ENCODE data around the gene SPG7.

SPG7 gene

DNA sequence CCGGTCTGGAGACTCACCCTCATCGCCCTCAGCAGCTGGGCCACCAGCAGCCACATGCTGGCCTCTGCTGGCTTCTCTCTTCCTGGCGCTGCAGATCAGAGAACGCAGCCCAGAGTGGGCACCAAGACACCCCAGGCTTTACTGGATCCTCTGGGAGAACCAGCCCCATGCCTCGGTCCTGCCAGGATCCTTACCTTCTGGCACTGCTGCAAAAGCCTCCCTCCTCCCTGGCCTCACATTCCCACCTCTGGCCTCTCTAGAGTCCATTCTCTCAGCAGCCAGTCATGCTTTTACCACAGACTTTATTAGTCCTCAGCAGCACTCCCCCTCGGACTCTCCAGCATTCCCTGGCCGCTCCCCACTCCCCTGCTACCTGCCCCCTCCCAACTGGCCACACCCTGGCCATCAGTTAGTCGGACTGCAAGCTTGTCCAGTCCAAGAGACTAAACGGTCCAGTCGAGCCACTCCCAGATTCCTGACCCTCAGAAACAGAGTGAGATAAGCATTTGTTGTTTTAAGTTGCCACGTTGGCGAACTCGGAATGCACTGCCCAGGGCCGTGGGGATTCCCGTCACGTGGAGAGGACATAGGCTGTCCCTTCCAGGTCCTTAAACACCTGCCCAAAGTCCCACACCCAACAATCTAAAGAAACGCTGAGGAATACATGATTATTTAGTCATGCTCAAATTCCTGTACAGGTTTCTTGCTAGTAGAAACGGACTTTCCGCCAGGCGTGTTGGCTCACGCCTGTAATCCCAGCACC is 5.9 kb upstream of the SPG7 start:
- Histone ChIP-seq H4K20me1 (ENCODE audit: insufficient read depth) (no peaks in the 10 kb centered on the region), H3K79me2 (ENCODE audit: insufficient read depth, low read depth) (no peaks in the 10 kb centered on the region), H3K9ac (no peak overlapping the region), H3K4me3 (IDR thresholded peaks at IDR 0.05; ENCODE audit: insufficient read depth, low read depth, low read length) (no peak overlapping the region), H3K4me2 (no peak overlapping the region), H3K27ac (no peak overlapping the region), H2AFZ (ENCODE audit: low read depth) (no peak overlapping the region), H3K27me3 (ENCODE audit: insufficient read depth, low read depth) (no peaks in the 10 kb centered on the region), H3K36me3 (ENCODE audit: insufficient read depth) (no peaks in the 10 kb centered on the region), H3K4me1 (ENCODE audit: low read depth, poor library complexity, severe bottlenecking) (no peaks in the 10 kb centered on the region)
- TF ChIP-seq CTCF (conservative IDR thresholded peaks at IDR 0.05; ENCODE audit: low read depth, low read length), result no peak

- H3K9ac ChIP-seq, result no peak overlapping the region
- H3K27ac ChIP-seq, result no peak overlapping the region
- H3K36me3 ChIP-seq (ENCODE audit: insufficient read depth), result no peaks in the 10 kb centered on the region
- no peak for TF ChIP-seq CTCF (conservative IDR thresholded peaks at IDR 0.05; ENCODE audit: low read depth, low read length)
- H3K79me2 ChIP-seq (ENCODE audit: insufficient read depth, low read depth), result peaks cover 7% of the 10 kb centered on the region
- no peak overlapping the region for H3K4me3 ChIP-seq (IDR thresholded peaks at IDR 0.05; ENCODE audit: insufficient read depth, low read depth, low read length)
- H3K4me2 ChIP-seq, result no peak overlapping the region
- no peaks in the 10 kb centered on the region for H3K27me3 ChIP-seq (ENCODE audit: insufficient read depth, low read depth)
- no peak overlapping the region for H2AFZ ChIP-seq (ENCODE audit: low read depth)
- H4K20me1 ChIP-seq (ENCODE audit: insufficient read depth), result no peaks in the 10 kb centered on the region
- H3K4me1 ChIP-seq (ENCODE audit: low read depth, poor library complexity, severe bottlenecking), result peaks cover 1% of the 10 kb centered on the region
These were observed 4.1 kb upstream of the SPG7 start for GRCh38 chr16:89504091-89504490.

GRCh38 chr16:89505204-89506112 is 2.7 kb upstream of the SPG7 start:
- peaks cover 21% of the 10 kb centered on the region for H3K79me2 ChIP-seq (ENCODE audit: insufficient read depth, low read depth)
- no peaks in the 10 kb centered on the region for H4K20me1 ChIP-seq (ENCODE audit: insufficient read depth)
- H3K4me1 ChIP-seq (ENCODE audit: low read depth, poor library complexity, severe bottlenecking), result peaks cover 15% of the 10 kb centered on the region
- H3K4me3 ChIP-seq (IDR thresholded peaks at IDR 0.05; ENCODE audit: insufficient read depth, low read depth, low read length), result no peak overlapping the region
- no peak overlapping the region for H3K27ac ChIP-seq
- H3K36me3 ChIP-seq (ENCODE audit: insufficient read depth), result peaks cover 2% of the 10 kb centered on the region; the same call in 1 of the 2 replicates
- TF ChIP-seq CTCF (conservative IDR thresholded peaks at IDR 0.05; ENCODE audit: low read depth, low read length), result no peak
- no peak overlapping the region for H2AFZ ChIP-seq (ENCODE audit: low read depth)
- H3K4me2 ChIP-seq, result no peak overlapping the region
- no peaks in the 10 kb centered on the region for H3K27me3 ChIP-seq (ENCODE audit: insufficient read depth, low read depth)
- H3K9ac ChIP-seq, result no peak overlapping the region

DNA sequence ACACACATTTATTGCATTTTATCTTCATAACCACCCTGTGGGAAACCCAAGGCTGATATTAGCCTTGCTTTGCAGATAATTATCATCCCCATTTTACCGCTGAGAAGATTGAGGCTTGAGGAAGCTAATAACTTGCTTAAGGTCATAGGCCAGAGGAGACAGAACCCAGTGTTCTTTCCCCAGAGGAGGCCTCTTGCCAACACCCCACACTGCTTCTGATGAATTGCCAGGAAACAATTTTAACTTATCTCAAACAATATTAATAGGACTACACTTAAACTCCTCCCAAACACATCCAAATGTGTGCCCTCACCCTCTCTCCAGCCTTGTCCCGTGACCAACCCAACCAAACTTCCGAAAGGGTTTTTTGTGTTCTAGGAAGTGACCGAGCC is 2.1 kb upstream of the SPG7 start:
- Histone ChIP-seq H3K27me3 (ENCODE audit: insufficient read depth, low read depth) (no peaks in the 10 kb centered on the region), H3K4me2 (no peak overlapping the region), H3K36me3 (ENCODE audit: insufficient read depth) (peaks cover 5% of the 10 kb centered on the region; the same call in 1 of the 2 replicates), H3K79me2 (ENCODE audit: insufficient read depth, low read depth) (peaks cover 27% of the 10 kb centered on the region), H3K9ac (no peak overlapping the region), H4K20me1 (ENCODE audit: insufficient read depth) (no peaks in the 10 kb centered on the region), H3K4me3 (IDR thresholded peaks at IDR 0.05; ENCODE audit: insufficient read depth, low read depth, low read length) (no peak overlapping the region), H3K4me1 (ENCODE audit: low read depth, poor library complexity, severe bottlenecking) (peaks cover 16% of the 10 kb centered on the region), H3K27ac (no peak overlapping the region), H2AFZ (ENCODE audit: low read depth) (no peak overlapping the region)
- TF ChIP-seq CTCF (conservative IDR thresholded peaks at IDR 0.05; ENCODE audit: low read depth, low read length), result no peak
